ENCODE results near the gene RRP7A.

The RRP7A gene

GRCh38 chr22:42473484-42474193 is 46.0 kb downstream of the RRP7A start:
- no peak overlapping the region for H3K4me3 ChIP-seq (ENCODE audit: control insufficient read depth, low read depth, low read length)
- TF ChIP-seq CTCF (conservative IDR thresholded peaks at IDR 0.05; ENCODE audit: control insufficient read depth, insufficient read depth, low read depth, low read length) = peak; percentile 75
- DNase-seq (ENCODE audit: low read depth) = peak; percentile 69

- no peak for DNase-seq (ENCODE audit: low read depth)
- H3K4me3 ChIP-seq (ENCODE audit: control insufficient read depth, low read depth, low read length) = no peak overlapping the region
- no peak for TF ChIP-seq CTCF (conservative IDR thresholded peaks at IDR 0.05; ENCODE audit: control insufficient read depth, insufficient read depth, low read depth, low read length)
Measured at GRCh38 chr22:42472671-42473070, 46.9 kb downstream of the RRP7A start.

DNA sequence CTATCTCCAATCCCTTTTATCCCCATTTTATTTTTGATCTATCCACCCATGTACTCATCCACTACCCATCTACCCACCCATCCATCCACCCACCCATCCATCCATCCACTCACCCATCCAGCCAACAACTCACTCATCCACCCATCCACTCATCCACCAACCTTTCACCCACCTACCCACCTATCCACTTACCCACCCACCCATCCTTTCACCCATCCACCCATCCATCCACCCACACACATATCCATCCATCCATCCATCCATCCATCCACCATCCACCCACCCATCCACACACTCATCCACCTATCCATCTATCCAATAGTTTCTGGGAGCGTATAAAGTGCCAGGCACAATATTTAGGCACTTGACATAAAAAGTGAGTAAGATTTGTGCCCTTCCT is 48.2 kb downstream of the RRP7A start:
- no peak for TF ChIP-seq CTCF (conservative IDR thresholded peaks at IDR 0.05; ENCODE audit: control insufficient read depth, insufficient read depth, low read depth, low read length)
- DNase-seq (ENCODE audit: low read depth) = no peak
- no peak overlapping the region for H3K4me3 ChIP-seq (ENCODE audit: control insufficient read depth, low read depth, low read length)

DNA sequence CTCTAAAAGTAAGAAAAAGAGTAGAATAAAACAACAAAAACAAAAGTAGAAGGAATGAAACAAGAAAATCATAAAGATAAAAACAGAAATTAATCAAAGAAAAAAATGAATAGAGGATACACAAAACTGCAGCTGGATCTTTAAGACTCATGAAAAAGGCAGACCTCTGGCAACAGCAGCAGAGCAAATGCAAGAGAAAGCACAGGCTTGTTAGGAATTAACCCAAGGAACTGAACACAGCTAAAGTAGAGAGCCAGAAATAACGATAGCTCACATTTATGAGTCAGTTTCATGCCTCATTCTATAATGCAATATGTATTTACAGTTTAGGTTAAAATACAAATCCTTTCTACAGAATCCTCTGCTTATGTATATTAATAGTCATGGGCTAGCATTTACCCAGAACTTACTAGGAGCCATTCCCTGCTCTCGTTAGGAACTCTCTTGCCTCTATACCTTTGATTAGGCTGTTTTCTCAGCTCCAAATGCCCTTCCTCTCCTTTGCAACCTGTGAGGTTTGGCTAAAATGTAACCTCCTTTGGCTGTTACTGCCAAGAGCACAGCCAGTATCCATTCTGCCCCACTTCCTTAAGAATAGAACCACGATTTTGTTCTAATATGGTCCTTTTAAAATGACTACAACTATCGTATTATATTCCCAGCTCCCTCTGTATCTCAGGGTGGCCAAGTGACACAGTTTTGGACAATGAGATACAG is 49.1 kb downstream of the RRP7A start:
- H3K4me3 ChIP-seq (ENCODE audit: control insufficient read depth, low read depth, low read length) = no peak overlapping the region
- TF ChIP-seq CTCF (conservative IDR thresholded peaks at IDR 0.05; ENCODE audit: control insufficient read depth, insufficient read depth, low read depth, low read length) = no peak
- DNase-seq (ENCODE audit: low read depth) = peak; percentile 14

DNA sequence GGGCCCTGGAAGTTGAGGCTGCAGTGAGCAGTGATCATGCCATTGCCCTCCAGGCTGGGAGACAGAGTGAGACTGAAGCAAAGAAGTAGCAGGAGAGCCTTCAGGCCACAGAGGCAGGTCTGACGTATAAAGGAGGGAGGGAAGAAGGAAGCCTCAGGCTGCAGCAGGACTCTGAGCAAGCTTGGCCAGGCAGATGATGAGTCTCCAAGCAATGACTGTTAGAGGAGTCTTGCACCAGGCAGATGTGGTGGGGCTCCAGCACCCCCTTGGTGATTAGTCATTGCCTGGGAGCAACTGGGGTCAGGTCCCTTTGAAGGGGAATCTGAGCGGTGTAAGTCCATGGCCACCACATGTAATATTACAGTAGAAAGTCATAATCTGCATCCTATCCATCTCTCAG is 50.8 kb downstream of the RRP7A start:
- TF ChIP-seq CTCF (conservative IDR thresholded peaks at IDR 0.05; ENCODE audit: control insufficient read depth, insufficient read depth, low read depth, low read length) = no peak
- DNase-seq (ENCODE audit: low read depth) = peak; percentile 44
- no peak overlapping the region for H3K4me3 ChIP-seq (ENCODE audit: control insufficient read depth, low read depth, low read length)

GRCh38 chr22:42462016-42462415 is 57.6 kb downstream of the RRP7A start:
- no peak overlapping the region for H3K4me3 ChIP-seq (ENCODE audit: control insufficient read depth, low read depth, low read length)
- no peak for DNase-seq (ENCODE audit: low read depth)
- no peak for TF ChIP-seq CTCF (conservative IDR thresholded peaks at IDR 0.05; ENCODE audit: control insufficient read depth, insufficient read depth, low read depth, low read length)
